WI38 (cell line): ENCODE results near the gene PRG2.

Experiments used
- H3K4me3 ChIP-seq: 2 replicates; pipeline ENCODE4 v1.5.1; 2011; ENCODE audit warnings: low read depth, mild to moderate bottlenecking, control low read depth, low read length
- CTCF ChIP-seq: IDR thresholded peaks from 2 replicates; pipeline ENCODE4 v1.5.1; 2012; ENCODE audit warnings: low read depth, mild to moderate bottlenecking, control low read depth, low read length

The PRG2 gene

GRCh38 chr11:57409321-57410100, 19.1 kb upstream of the PRG2 start:
- TF ChIP-seq CTCF: no peak
- no peak overlapping the region for H3K4me3 ChIP-seq

- TF ChIP-seq CTCF: no peak
- H3K4me3 ChIP-seq: no peak overlapping the region
These were observed 18.3 kb upstream of the PRG2 start for GRCh38 chr11:57408771-57409170.

GRCh38 chr11:57407941-57408475, 17.6 kb upstream of the PRG2 start:
- no peak for TF ChIP-seq CTCF
- no peak overlapping the region for H3K4me3 ChIP-seq

- no peak overlapping the region for H3K4me3 ChIP-seq
- no peak for TF ChIP-seq CTCF
These were observed 16.8 kb upstream of the PRG2 start for GRCh38 chr11:57407010-57407920.

GRCh38 chr11:57406337-57406904, 16.0 kb upstream of the PRG2 start:
- no peak overlapping the region for H3K4me3 ChIP-seq
- no peak for TF ChIP-seq CTCF

GRCh38 chr11:57405271-57405860, 14.9 kb upstream of the PRG2 start:
- no peak overlapping the region for H3K4me3 ChIP-seq
- TF ChIP-seq CTCF: no peak
